Endometrium (tissue), 2 donors: Measurements from ENCODE around the gene PSMA8.
A peak's percentile ranks its signal among the peaks of the same experiment; 100 is the strongest.
"Not testable (repeated sequence)": the region's sequence is repeated elsewhere in the genome, so short reads cannot be mapped to it uniquely, and the experiment has no call there.

ENCODE experiments used
- FAIRE-seq: peaks from 2 replicates; lab custom pipeline; 2012; peaks lifted over from hg19 to GRCh38; lab: Jason Lieb, UNC
- donor health status: control.
- donor health status: control.

Gene PSMA8

GRCh38 chr18:26176134-26176533 is 42.5 kb downstream of the PSMA8 start:
- FAIRE-seq = no peak

DNA sequence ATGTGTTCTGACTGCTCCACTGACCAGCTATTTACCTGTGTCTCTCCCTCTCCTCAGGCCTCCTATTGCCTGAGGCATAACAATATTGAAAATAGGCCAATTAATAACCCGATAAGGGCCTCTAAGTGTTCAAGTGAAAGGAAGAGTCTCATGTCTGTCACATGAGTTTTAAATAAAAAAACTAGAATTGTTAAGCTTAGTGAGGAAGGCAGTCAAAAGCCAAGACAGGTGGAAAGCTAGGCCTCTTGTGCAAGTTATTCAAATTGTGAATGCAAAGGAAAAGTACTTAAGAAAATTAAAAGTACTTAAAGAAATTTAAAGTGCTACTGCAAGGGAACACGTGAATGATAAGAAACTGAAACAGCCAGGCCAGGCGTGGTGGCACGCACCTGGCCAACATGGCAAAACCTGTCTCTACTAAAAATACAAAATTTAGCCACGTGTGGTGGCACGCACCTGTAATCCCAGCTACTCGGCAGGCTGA is 47.7 kb downstream of the PSMA8 start:
- no peak for FAIRE-seq

DNA sequence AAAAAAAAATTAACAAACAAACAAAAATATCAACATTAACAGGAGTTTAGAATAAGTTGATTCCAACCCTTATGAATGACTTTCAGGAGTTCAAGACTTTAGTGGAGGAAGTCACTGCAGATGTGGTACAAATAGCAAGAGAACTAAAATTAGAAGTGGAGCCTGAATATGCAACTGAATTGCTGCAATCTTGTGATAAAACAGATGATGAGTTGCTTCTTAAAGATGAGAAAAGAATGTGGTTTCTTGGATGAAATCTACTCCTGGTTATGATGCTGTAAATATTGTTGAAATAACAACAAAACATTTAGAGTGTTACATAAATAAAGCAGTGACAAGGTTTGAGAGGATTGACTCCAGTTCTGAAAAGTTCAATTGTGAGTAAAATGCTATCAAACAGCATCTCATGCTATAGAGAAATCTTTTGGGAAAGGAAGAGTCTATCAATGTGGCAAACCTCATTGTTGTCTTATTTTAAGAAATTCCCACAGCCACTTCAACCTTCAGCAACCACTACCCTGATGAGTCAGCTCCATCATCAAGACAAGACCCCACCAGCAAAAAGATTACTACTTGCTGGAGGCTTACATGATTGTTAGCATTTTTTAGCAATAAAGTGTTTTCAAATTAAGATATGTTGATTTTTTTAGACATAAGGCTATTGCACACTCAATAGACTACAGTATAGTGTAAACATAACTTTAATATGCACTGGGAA is 49.9 kb downstream of the PSMA8 start:
- FAIRE-seq = no peak

DNA sequence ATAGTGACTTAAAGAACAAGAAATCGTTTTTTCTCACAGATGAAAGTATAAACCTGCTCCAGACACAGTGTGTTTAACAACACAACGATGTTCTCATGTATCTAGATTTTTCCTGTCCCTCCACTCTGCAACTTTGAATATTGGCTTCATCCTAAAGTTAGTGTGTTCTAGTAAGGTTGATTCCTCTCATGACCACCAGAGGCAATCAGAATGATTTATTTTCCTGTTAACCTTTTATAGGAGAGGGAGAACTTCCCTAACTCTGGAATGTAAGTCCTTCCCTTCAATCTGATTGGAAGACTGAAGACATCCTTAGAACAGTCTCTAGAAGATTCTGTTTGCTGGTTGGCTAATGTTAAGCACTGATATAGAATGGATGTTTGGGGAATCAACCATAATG is 51.6 kb downstream of the PSMA8 start:
- no peak for FAIRE-seq

DNA sequence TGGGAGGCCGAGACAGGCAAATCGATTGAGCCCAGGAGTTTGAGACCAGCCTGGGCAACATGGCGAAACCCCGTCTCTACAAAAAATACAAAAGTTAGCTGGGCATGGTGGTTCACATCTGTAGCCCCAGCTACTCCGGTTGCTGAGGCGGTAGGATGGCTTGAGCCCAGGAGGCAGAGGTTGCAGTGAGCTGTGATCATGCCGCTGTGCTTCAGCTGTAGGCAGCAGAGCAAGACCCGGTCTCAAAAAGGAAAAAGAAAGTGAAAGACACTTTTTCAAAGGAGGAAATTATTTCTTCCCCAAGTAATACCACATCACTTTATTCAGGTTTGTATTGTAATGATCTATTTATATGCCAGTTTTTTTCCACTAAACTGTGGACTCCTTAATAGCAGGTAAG is 56.8 kb downstream of the PSMA8 start:
- no peak for FAIRE-seq

DNA sequence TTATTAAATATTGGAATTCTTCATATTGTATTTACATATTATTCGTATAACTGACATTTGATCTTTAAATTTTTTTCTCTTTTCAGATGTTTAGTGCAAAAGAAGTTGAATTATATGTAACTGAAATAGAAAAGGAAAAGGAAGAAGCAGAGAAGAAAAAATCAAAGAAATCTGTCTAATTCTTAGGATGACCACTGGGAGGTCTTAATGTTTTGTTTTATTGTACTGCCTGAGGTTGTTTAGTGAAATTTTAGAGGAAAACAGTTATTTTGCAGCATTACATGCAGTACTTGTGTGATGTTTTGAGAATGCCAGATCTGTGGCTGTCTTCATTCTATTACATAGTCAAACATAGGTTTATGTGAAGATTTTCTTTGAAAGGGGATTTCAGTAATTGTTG is 58.6 kb downstream of the PSMA8 start:
- no peak for FAIRE-seq

- FAIRE-seq = no peak
Observed at GRCh38 chr18:26196605-26197004, 62.9 kb downstream of the PSMA8 start.

DNA sequence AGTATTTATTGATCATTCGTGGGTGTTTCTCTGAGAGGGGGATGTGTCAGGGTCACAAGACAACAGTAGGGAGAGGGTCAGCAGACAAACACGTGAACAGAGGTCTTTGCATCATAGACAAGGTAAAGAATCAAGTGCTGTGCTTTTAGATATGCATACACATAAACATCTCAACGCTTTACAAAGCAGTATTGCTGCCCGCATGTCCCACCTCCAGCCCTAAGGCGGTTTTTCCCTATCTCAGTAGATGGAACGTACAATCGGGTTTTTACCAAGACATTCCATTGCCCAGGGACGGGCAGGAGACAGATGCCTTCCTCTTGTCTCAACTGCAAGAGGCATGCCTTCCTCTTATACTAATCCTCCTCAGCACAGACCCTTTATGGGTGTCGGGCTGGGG is 68.3 kb downstream of the PSMA8 start:
- not testable (repeated sequence) for FAIRE-seq

- FAIRE-seq = no peak
Observed at GRCh38 chr18:26205318-26205717, 71.6 kb downstream of the PSMA8 start.

- no peak for FAIRE-seq
Observed at GRCh38 chr18:26206488-26206887, 72.8 kb downstream of the PSMA8 start.

DNA sequence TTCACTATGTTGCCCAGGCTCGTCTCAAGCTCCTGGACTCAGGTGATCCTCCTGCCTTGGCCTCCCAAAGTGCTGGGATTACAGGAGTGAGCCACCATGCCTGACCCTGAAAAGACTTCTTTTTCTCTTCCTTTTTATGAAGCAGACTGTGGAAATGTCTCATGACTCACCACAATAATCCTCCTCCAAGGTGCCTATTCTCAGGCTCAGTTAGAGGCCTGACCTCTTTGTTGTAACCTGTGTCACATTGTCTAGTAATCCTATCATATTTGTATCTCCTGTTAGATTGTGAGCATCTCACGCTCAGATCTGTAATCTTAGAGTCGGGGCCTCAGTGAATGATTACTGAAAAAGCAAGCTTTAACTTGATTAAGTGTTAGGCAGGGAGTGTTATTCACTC is 74.3 kb downstream of the PSMA8 start:
- no peak for FAIRE-seq

GRCh38 chr18:26208977-26209376 is 75.3 kb downstream of the PSMA8 start:
- FAIRE-seq = no peak

GRCh38 chr18:26210147-26210546 is 76.5 kb downstream of the PSMA8 start:
- no peak for FAIRE-seq

DNA sequence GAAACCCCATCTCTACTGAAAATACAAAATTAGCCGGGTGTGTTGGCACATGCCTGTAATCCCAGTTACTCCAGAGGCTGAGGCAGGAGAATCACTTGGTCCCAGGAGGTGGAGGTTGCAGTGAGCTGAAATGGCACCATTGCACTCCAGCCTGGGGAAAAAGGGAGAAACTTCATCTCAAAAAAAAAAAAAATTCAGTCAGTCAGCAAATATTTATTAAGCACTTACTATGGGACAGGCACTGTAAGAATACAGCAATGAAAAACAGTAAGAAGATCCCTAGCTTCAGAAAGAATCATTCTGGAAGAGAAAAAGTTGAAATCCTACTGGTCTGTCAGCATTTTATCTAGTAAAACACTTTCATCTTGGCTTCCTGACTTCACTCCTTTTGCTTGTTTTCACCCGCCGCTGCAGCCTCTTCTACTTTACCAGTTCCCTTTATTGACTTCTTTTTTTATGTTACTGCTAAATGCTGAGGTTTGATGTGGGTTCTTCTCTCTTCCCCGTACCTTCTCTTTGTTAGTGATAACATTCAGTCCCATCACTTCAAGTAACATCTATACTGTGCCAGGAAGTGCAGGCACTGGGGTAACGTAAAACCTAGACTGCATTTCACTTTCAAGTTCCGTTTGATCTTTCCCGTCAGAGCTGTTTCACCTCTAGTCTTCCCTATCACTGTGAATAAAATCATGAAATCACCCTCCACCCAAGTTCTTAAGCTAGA is 81.7 kb downstream of the PSMA8 start:
- no peak for FAIRE-seq

GRCh38 chr18:26225022-26225693 is 91.5 kb downstream of the PSMA8 start:
- no peak for FAIRE-seq

- FAIRE-seq = no peak
Observed at GRCh38 chr18:26225915-26226228, 92.2 kb downstream of the PSMA8 start.

GRCh38 chr18:26226229-26227050 is 92.8 kb downstream of the PSMA8 start, which contains the start of gene TAF4B:
TAF4B (plus strand) TSS chr18:26226445; CDS start chr18:26226934, 489 bp downstream.
- peak; percentile 29 for FAIRE-seq

GRCh38 chr18:26227051-26227670 is 93.5 kb downstream of the PSMA8 start:
- FAIRE-seq = no peak

GRCh38 chr18:26228562-26229260 is 95.0 kb downstream of the PSMA8 start:
- FAIRE-seq = no peak

- no peak for FAIRE-seq
Observed at GRCh38 chr18:26230497-26230896, 96.8 kb downstream of the PSMA8 start.

- no peak for FAIRE-seq
Observed at GRCh38 chr18:26233208-26233607, 99.5 kb downstream of the PSMA8 start.
